ENCODE measurements around the gene DDA1.

DDA1 gene

DNA sequence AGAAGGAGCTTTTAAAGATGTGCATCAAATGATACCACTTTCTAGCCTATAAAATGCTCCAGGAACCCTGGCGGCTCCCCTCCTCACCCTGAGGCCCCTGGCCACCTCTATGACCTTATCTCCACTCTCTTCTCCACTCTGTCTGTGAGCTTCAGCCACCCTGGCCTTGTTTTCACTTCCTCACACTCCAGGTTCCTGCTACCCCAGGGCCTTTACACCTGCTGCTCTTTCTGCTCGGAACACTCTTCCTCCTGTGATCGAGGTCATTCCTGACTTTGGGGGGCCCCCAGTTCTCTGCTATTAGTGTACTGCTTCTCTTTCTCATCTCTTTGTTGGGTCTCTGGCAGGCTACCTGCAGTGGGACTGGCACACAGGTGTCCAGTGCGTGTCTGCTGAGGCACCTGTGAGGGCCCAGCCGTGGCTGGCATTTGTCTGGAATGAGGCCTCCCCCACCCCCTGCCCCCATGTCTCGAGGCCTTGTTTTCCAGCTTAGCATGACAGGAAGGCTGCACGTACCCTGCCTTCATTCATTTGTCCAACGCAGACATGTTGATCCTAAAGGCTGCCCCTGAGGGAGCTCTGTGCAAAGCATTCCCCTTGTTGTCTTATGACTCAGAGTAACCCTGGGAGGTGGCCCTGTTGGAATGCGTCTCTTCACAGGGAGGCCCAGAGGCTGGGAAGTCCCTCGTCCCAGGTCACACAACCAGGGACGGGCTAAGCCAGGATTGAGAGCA, 2.3 kb downstream of the DDA1 start:
- no peak for DNase-seq (ENCODE audit: low read depth in 2 of 2)

DNA sequence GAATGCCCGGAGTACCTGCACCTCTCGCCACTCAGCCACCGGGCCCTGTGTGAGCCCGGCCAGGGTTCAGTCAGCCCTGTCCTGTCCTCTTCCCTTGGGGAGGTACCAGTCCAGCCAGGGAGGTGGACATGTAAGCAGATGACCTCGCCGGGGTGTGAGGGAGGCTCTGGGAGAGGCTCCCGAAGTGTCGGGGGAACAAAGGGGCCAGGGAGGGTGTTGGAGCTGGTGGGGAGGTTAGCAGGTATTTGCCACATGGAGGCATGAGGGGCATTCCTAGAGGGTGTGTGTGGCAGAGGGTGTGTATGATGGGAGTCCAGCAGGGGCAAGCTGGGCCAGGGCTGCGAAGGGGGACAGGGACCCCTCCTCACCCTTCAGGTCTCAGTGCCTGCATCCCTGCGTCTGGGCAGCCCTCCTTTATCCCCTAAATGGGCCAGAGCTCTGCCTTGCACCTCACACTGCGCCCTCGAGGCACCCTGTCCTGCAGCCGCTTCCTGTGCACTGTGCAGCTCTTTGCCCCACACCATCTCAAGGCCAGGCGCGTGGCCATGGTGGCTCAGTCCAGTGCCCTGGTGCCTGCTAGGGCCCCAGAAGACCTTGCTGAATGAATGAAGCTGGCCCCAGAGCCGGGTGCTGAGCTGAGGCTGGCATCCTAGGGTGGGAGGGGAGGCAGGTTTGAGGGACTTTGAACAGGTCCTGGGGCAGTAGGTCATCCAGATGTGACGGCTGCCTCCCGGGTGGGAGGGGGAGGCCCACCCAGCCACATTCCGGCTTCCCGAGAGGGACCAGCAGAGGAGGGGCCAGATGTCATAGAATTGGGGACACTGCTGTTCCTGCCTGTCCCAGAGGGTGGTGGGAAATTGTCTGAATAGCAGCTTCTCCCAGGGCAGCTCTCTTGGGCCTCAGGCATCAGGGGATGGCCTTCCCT, 3.1 kb downstream of the DDA1 start:
- DNase-seq (ENCODE audit: low read depth in 2 of 2), result no peak

DNA sequence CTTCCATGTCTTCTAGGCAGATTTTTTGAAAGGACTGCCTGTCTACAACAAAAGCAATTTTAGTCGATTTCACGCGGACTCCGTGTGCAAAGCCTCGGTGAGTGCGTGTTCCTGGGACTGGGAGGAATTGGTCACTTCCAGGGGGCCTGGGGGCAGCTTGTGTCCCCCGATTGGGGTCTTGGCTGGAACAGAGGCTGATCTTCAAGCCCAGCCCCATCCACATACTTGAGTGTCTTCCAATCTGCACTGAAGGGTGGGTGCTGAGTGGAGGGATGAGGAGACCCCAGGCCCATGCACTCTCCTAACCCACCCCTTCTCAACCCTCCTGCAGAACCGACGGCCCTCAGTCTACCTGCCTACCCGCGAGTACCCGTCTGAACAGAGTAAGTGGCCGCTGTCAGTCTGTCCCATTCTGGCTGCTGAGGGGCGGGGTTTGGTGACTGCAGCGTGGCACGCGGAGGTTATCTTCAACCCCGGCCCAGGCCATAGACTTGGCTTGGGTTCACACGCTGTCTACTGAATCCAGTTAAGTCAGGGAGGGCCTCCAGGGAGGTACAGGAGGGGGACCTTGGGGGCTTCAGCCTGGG, 4.7 kb downstream of the DDA1 start:
- no peak for DNase-seq (ENCODE audit: low read depth in 2 of 2)

DNA sequence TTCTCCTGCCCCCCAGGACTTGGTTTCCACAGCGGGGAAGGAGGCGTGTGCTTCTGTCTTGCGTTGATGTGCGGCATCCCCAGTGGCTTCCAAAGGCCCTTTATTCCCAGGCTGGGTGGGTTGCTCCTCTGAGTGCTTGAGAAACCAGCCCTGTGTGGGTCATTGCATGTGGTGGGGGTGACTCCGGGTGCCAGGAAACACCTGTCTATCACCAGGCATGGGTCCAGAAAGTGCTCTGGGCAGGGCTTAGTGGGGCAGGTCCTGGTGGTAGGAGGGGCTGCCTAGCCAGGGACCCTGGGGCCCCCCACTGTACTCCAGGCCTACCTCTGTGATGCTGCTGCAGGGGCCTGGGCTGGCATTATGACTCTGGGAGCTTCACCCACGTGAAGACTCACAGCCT, 9.6 kb downstream of the DDA1 start:
- DNase-seq (ENCODE audit: low read depth in 2 of 2), result no peak

DNA sequence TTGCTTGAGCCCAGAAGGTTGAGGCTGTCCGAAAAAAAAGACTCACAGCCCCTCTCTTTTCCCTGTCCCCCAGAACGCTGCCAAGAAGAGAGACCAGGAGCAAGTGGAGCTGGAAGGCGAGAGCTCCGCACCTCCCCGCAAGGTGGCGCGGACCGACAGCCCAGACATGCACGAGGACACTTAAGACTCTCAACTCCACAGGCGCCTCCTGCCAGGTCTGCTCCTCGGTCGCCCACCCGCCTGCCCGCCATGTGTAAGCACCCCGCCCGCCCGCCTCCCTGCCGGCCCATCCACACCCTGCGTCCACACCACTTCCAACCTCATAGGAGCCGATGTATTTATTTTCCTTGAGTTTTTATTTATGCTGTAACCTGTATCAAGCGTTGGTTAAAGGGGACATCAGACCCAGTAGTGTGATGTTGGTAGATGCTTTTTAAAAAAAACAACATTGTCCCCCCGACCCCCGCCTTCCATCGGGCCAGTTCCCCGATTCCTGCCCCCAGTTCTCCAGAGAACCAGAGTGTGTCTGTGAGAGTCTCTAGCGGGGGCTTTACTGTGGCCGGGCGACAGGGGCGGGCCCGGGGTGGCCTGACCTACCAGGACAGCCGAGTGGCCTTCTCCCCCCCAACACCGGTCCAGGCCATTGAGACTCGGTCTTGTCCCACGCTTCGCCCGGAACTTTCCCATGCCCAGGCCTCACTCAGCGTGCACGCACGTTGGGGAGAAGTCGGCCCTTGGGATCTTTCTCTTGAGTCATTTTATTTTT, 10.3 kb downstream of the DDA1 start:
- no peak for DNase-seq (ENCODE audit: low read depth in 2 of 2)

DNA sequence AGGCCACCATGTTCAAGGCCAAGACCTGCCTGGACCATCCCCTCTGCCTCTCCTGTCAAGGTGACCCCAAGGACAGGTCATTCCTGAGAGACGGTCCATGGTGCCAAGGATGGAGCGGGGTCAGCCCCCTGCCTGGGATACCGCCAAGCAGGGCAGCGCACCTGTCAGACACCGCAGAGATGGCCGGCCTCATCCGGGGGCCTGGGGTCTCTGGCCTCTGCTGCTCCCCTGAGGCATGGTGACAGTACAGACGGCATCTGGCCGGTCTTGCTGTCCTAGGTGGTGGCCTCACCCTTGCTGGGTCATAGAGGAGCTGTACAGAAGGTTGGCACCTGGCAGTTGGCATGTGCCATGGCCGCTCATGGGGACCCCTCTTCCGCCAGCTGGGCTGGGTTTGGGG, 11.1 kb downstream of the DDA1 start:
- DNase-seq (ENCODE audit: low read depth in 2 of 2), result no peak

DNA sequence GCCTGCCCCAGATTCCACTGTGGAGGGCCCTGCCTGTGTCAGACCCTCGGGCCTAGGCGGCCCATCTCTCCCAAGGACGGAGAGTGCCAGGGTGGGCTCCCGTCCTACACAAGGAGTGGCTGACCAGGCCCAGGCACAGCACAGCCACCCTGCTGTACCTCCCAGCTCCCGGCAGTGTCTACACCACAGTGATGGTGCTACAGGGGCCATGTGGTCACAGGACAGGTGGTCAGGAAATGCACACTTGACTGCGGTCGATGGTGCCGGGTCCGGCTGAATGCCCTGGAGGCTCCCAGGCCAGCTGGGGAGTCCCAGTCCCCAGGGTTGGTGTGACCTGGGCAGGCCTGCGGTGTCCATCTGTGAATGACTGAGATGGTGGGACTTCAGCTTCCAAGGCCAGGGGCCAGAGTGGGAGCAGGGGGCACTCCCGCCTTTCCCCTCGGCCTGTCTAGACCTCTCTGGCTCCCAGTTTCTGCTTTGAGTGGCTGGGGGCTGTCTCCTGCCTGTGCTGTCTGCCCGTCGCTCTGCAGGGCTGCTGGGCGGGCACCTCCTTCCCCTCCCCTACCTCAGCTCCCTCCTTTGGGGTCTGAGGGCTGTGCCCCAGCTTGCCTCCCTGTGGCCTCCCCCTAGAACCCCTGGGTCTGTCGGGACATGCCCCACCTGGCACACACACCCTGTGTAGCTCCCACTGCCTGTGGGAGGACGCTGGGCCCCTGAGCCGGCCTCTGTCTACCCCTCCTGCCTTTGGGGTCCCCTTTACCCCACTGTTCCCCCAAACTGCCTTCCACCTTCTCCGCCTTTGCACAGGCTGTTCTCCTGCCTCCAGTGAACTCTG, 12.5 kb downstream of the DDA1 start:
- DNase-seq (ENCODE audit: low read depth in 2 of 2), result no peak

DNA sequence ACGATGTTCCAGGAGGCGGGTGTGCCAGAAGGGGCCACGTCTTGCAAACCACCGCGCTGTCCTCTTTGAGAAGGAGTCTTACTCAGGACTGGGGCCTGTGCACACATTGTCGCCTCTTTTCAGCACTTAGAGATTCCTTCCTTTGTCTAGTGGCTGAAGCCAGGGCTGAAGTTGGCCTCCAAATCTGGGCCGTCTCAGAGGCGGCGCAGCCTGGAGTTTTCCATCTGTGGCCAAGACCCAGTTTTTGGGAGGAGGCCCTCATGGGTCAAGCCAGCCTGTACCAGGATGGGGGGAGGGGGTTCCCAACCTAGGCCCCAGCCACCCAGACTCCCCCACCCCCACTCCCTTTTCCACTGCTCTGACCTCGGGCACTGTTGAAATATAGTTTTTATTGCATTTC, 13.5 kb downstream of the DDA1 start:
- no peak for DNase-seq (ENCODE audit: low read depth in 2 of 2)

DNA sequence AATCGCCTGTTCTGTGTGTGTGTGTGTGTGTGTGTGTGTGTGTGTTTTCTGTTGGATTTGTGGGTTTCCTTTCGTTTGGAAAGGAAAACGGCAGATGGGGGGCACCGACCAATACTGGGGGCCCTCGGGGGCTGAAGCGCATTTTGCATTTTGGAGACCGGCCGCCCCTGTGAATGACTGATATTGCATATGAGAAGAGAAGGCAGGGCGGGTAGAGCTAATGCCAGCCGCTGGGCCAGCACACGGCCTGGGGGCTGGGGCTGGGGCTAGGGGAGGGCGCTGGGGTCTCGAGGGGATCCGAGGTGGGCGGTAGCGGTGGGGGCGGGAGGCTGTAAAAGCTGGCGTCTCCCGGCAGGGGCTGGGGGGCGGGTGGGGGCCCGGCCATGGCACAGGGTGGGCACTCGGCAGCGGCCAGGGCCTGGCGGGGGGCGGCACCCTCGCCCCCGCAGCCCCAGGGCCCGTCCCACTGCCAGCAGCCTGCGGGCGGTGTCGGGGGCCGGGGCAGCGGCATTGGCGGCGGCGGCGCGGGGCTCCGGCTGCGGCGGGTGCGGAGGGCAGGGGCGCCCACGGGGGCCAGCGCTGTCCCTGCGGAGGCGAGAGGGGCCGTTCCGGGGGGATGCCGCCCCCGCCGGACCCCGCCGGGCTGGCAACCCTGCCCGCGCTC, 14.1 kb downstream of the DDA1 start:
- no peak for DNase-seq (ENCODE audit: low read depth in 2 of 2)

DNA sequence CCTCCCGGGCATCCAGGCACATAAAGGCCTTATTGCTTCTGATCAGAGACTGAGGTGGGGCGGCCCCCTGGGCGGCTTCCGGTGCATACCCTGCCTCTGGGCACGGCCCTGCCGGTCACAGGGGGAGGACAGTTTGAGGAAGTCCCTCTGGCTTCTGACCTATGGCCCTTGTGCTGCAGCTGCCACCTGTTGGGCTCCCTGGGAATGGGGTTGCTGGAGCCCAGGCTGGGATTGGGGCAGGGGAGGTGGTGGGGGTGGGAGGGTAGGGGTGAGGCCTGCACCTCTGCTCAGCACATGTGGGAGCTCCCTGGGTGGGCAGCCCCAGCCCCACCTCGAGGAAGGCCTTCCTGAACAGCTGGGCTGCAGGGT, 14.6 kb downstream of the DDA1 start:
- no peak for DNase-seq (ENCODE audit: low read depth in 2 of 2)

DNA sequence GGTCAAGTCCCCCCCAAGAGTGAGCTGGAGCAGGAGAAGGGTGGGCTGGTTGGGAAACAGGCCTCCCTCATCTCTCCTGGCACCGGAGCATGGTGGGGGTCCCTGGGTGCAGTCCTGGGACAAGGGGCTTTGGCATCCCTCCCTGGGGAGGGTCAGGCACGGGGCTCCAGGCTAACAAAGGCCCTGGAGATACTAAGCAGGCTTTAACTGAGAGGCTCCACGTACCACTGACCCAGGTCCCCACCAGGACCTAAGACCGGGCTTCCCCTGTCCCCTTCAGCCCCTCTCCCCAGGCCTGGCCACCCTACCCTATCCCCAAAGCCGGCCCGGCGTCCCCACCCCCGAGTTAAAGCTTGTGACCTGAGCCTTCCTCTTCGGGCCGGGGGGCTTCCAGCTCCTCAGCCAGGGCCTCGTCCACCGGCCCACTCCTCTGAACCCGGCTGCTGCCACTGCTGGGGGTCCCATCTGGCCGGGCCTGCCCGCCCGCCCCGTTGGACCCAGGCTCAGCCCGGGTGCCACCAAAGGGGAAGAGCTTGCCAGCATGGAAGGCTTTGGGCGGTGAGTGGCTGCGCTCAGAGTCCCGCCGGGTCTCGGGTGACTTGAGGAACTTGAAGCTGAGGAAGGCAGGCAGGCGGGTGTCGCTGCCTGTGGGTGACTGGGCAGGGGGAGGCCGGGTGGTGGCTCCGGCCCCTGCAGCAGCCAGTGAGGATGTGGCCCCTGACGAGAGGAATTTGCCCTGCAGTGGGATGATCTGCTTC, 15.2 kb downstream of the DDA1 start:
- no peak for DNase-seq (ENCODE audit: low read depth in 2 of 2)

DNA sequence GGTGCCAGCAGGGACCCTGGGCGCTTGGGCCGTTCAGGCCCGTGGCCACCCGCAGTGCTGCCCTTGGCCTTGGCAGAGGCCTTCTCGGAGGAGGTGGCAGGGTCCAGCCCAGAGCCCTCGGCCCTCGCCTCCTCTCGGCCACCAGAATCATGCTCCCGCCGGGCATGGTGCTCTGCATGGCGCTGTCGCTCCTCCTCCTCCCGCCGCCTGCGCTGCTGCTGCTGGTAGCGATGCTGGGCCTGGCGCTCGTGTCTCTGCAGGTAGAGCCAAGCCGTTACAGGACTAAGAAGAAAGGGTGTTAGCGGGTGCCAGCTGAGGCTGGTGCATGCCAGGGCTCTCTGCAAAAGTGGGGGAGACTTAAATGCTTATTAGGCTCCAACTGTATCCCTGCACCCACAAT, 15.8 kb downstream of the DDA1 start:
- no peak for DNase-seq (ENCODE audit: low read depth in 2 of 2)

DNA sequence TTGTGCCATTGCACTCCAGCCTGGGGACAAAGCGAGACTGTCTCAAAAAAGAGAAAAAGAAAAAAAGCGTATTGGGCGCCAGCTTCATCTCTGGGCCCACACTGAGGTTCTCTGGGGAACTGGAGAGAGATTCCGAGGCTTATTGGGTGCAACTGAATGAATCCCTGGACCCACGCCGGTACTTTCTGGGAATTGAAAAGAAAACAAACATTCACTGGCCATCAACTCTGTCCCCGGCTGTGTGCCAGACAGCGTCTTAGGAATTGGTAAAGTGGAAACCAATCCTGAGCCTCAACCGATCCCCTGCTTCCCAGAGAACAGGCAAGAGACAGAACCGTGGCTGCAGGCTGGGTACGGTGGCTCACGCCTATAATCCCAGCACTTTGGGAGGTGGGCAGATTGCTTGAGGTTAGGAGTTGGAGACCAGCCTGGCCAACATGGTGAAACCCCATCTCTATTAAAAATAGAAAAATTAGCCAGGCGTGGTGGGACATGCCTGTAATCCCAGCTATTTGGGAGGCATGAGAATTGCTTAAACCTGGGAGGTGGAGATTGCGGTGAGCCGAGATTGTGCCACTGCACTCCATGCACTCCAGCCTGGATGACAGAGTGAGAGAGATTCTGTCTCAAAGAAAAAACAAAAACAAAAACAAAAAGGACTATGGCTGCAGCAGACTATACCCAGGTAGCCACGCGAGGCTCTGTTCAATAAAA, 16.7 kb downstream of the DDA1 start:
- no peak for DNase-seq (ENCODE audit: low read depth in 2 of 2)

DNA sequence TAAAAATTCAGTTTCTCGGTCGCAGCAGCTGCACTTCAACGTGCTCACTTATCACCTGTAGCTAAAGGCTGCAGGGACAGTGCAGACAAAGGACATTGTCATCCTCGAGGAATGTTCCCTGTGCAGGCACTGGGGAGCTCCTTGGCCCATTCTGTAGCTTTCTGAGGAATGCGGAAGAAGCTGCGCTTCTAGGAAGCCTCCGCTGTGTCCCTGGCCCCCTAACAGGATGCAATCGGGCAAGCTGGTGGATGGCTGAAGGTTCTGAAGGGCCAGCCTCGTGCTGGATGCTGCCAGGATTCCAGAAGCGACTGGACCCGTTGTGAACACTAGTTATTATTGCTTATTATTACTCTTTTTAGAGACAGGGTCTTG, 17.2 kb downstream of the DDA1 start:
- DNase-seq (ENCODE audit: low read depth in 2 of 2), result no peak

DNA sequence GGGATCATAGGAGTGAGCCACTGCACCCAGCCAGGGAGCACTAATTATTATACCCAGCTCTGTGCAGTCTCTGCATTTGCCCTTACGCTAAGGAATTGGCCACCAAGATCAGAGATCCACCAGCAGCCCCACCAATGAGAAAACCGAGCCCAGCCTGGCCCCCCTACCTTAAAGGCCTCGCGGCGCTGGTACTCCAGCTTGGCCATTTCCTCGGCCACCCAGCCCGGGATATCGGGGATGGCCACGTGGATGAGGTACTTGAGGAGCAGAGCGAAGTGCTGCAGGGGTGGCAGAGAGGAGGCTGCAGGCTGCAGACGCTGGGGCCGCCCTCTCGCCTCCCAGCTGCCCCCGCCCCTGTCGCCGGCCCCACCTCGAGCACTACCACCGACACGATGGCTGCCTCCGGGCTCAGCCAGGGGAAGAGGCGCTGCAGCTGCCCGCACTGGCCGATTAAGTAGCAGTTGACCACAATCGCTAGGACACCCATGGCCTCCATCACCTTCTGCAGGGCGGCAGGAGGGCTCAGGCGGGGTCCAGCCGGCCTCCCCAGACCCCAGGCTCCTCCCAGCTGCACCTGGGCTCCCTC, 17.8 kb downstream of the DDA1 start:
- DNase-seq (ENCODE audit: low read depth in 2 of 2), result no peak

DNA sequence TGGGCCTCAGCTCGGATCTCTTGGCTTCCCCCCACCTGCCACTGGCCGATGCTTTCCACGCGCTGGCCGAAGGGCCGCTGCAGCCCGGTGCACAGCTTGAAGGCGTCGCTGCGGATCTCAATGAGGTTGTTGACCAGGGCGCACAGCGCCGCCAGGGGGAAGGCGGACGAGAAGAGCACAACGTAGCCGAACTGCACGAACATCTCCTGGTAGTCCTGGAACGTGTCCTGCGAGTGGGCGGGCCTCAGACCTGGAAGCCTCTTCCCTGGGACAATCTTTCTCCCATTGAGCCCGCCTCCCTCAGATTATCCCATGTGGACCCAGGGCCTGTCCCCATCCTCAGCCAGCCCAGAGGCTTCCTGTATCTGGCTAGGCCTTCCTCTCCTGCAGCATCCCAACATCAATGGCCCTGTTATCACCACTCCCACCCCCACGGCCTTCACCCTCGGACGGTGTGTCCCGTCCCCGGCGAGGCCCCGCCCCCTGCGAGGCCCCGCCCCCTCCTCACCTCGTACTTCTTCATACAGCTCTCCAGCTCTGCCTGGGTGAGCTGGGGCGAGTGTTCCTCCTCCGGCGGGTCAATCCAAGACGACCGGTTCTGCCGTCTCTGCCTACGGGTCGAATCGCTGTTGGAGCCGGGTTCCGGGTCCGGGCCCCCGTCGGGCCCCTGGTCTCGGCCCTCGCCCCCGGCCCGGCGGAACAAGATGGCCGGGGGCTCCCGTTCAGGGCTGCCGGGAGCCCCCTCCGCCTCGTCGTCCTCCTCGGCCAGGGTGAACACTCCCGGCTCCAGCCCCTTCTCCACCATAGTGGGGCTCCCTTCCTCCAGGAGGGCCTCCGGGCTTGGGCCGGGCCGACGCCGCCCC, 18.5 kb downstream of the DDA1 start:
- no peak for DNase-seq (ENCODE audit: low read depth in 2 of 2)

DNA sequence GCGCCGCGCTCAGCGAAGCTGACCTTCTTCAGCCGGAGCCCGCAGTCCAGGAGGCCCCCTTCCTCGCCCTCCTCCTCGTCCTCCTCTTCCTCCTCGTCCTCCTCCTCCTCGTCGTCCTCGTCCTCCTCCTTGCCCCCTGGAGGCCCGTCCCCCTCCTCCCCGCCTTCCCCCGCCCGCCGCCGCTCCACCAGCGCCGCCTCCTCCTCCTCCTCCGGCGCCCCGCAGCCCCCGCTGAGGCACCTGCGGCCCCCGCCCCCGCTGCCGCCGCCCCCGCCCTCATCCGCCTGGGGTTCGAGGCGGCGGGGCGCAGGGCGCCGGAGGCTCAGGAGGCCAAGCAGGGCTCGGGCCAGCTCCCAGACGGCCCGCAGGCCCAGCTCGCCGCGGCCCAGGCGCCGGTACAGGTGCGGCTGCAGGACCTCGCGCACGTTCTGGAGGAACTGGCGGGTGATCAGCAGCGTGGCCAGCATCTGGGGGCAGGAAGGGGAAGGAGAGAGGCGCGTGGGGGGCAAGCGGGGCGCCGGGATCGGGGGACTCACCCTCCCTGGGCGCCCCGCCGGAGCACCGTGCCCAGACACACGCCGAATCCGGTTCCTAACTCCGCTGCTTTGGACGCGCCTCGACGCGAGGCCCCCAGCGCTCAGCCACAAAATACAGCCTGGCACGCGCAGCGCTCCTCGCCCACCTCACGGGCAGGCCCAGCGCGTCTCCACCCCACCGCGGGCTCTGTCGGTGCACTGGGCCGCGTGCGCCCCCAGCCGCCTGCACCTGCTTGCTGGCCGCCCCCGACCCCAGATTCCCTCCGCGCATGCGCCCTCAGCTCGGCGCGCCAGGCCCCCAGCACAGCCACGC, 19.4 kb downstream of the DDA1 start:
- no peak for DNase-seq (ENCODE audit: low read depth in 2 of 2)
